BE2C (cell line): ENCODE results near the gene SLC17A3.
A peak's percentile ranks its signal among the peaks of the same experiment; 100 is the strongest.

Experiments
- DNase-seq: peaks from one replicate; pipeline ENCODE4 v3.0.0-alpha.2; 2020
- H3K27me3 ChIP-seq: fragments of 250-450 bp; sonication (Bioruptor Pico); 2 replicates; pipeline ENCODE4 v1.5.1; 2020; ENCODE audit warnings: mild to moderate bottlenecking
- H3K36me3 ChIP-seq: fragments of 250-450 bp; sonication (Bioruptor Pico); 2 replicates; pipeline ENCODE4 v1.5.1; 2020; ENCODE audit warnings: mild to moderate bottlenecking
- H3K4me1 ChIP-seq: fragments of 250-450 bp; sonication (Bioruptor Pico); 2 replicates; pipeline ENCODE4 v1.5.1; 2020
- H3K4me3 ChIP-seq: 2 replicates; pipeline ENCODE4 v1.5.1; 2011; ENCODE audit warnings: low read depth, low read length
- H3K9me3 ChIP-seq: fragments of 250-450 bp; sonication (Bioruptor Pico); 2 replicates; pipeline ENCODE4 v1.5.1; 2020
- CTCF ChIP-seq: IDR thresholded peaks from 2 replicates; pipeline ENCODE4 v1.5.1; 2012; ENCODE audit warnings: mild to moderate bottlenecking, low read depth, low read length

SLC17A3 gene

GRCh38 chr6:25889877-25890853 lies 16.1 kb upstream of the SLC17A3 start:
- peak; percentile 44 for DNase-seq
- Histone ChIP-seq H3K27me3 (no peaks in the 10 kb centered on the region), H3K4me1 (no peaks in the 10 kb centered on the region), H3K4me3 (no peak overlapping the region), H3K36me3 (no peaks in the 10 kb centered on the region), H3K9me3 (no peaks in the 10 kb centered on the region)
- peak; percentile 73 for TF ChIP-seq CTCF

- H3K4me3 ChIP-seq: no peak overlapping the region
- DNase-seq: no peak
These were observed 14.6 kb upstream of the SLC17A3 start for GRCh38 chr6:25888626-25889025.

GRCh38 chr6:25886066-25886465 lies 12.0 kb upstream of the SLC17A3 start:
- no peak for DNase-seq
- H3K27me3 ChIP-seq: no peaks in the 10 kb centered on the region
- H3K9me3 ChIP-seq: no peaks in the 10 kb centered on the region
- H3K4me3 ChIP-seq: no peak overlapping the region
- H3K36me3 ChIP-seq: no peaks in the 10 kb centered on the region
- H3K4me1 ChIP-seq: no peaks in the 10 kb centered on the region
- no peak for TF ChIP-seq CTCF

More at GRCh38 chr6:25888626-25889025, 14.6 kb upstream of the SLC17A3 start:
- Histone ChIP-seq H3K4me1 (no peaks in the 10 kb centered on the region), H3K9me3 (no peaks in the 10 kb centered on the region), H3K27me3 (no peaks in the 10 kb centered on the region), H3K36me3 (no peaks in the 10 kb centered on the region)
- TF ChIP-seq CTCF: no peak

- no peaks in the 10 kb centered on the region for H3K27me3 ChIP-seq
- H3K36me3 ChIP-seq: no peaks in the 10 kb centered on the region
- no peak overlapping the region for H3K4me3 ChIP-seq
- no peak for DNase-seq
- H3K4me1 ChIP-seq: no peaks in the 10 kb centered on the region
- H3K9me3 ChIP-seq: no peaks in the 10 kb centered on the region
- TF ChIP-seq CTCF: no peak
These were observed 9.9 kb upstream of the SLC17A3 start for GRCh38 chr6:25883991-25884390.

- DNase-seq: no peak
- no peaks in the 10 kb centered on the region for H3K9me3 ChIP-seq
- no peak for TF ChIP-seq CTCF
- no peaks in the 10 kb centered on the region for H3K27me3 ChIP-seq
- no peaks in the 10 kb centered on the region for H3K4me1 ChIP-seq
- H3K36me3 ChIP-seq: no peaks in the 10 kb centered on the region
- H3K4me3 ChIP-seq: no peak overlapping the region
These were observed 9.5 kb upstream of the SLC17A3 start for GRCh38 chr6:25883536-25883935.

- Histone ChIP-seq H3K9me3 (no peaks in the 10 kb centered on the region), H3K36me3 (no peaks in the 10 kb centered on the region), H3K4me1 (no peaks in the 10 kb centered on the region), H3K4me3 (no peak overlapping the region), H3K27me3 (no peaks in the 10 kb centered on the region)
- no peak for TF ChIP-seq CTCF
- peak; percentile 4 for DNase-seq
These were observed 8.0 kb upstream of the SLC17A3 start for GRCh38 chr6:25882051-25882496.
